GM18499 (cell line): Measurements from ENCODE around the gene FRRS1.

Experiments
- ATAC-seq: cut with Tn5 transposase; IDR thresholded peaks from one replicate; pipeline ENCODE4 v1.9.1; 2021; ENCODE audit warnings: moderate number of reproducible peaks; ENCODE audit not compliant: insufficient read depth, unreplicated experiment

Gene FRRS1

GRCh38 chr1:99681583-99681982 is 84.9 kb downstream of the FRRS1 start:
- no peak for ATAC-seq

- no peak for ATAC-seq
These were observed 86.2 kb downstream of the FRRS1 start for GRCh38 chr1:99680270-99680669.

GRCh38 chr1:99677416-99677815 is 89.0 kb downstream of the FRRS1 start:
- ATAC-seq = no peak

DNA sequence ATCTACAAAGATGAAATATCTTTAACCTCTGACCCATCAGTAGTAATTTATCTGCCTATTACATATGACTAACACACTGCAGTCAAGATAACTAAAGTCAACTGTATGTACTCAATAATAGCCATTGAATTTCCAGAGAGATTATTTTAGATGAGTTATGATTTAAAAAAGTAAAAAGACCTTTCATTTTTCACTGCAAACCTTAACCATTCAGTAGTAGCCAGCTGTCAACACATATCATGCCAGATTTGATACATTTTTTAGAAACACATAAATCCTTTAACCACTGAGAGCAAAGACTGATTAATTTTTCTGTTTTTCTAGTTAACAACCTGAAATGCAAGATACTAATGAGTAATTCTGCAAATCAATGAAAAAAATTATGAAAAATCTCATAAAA is 89.6 kb downstream of the FRRS1 start:
- no peak for ATAC-seq

GRCh38 chr1:99675994-99676393 is 90.4 kb downstream of the FRRS1 start:
- ATAC-seq = no peak

DNA sequence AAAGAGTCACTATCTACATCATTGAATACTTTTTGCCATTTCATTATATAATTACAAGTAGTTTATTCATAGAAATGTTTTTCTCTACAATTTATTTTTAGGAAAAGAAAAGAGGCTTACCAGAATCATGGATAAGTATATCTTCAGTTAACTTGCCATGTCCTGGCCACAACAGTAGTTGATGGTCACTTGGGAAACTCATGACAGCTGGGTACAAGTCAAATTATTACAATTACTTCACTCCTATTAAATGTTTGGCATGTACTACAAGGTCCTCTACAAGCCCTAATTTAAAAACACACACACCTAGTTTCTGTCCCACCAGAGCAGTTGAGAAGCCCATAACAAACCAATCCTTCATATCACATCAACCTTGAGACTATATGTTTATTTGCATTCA is 91.1 kb downstream of the FRRS1 start:
- ATAC-seq = no peak

DNA sequence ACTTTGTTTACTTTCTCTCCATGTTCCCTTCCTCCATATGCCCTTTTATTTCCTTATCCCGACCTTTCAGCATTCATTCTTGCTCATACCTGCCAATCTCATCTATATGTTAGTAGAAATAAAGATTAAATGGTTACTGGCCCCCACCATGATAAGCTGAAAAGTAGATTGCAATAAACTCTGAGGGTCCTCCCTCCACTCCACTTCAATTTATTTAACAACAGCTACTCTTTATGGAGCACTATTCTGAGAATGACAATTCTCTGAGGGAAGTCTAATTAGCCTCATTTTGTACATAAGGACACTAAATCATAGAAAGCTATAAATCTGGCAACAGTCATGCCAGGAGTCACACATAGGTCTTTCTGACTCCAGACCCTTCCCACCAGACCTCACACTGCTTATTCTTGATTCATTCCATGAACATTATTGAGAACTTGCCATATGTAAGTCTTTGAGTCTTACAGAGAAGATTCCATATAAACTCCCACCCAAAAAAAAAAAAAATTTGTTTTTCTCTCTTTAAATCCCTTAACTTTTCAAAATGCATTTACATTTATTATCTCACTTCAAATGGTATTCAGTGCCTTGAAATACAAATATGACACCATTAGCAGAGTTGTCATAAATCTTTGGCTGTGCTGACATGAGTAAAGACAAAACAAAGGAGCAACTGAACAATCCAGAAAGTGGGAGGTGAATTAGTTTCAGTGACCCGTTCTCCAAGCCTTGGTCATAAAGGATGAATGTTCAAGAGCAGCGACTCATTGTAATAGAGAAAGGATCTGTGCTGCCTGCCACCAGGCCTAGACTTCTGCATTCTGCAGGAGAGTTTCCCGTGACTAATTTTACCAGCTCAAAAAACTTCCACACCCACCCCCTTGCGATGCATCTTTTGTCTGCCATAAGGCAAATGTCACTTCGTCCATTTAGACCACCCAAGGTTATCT is 92.0 kb downstream of the FRRS1 start:
- ATAC-seq = no peak

- ATAC-seq = no peak
These were observed 93.1 kb downstream of the FRRS1 start for GRCh38 chr1:99673315-99673714.

DNA sequence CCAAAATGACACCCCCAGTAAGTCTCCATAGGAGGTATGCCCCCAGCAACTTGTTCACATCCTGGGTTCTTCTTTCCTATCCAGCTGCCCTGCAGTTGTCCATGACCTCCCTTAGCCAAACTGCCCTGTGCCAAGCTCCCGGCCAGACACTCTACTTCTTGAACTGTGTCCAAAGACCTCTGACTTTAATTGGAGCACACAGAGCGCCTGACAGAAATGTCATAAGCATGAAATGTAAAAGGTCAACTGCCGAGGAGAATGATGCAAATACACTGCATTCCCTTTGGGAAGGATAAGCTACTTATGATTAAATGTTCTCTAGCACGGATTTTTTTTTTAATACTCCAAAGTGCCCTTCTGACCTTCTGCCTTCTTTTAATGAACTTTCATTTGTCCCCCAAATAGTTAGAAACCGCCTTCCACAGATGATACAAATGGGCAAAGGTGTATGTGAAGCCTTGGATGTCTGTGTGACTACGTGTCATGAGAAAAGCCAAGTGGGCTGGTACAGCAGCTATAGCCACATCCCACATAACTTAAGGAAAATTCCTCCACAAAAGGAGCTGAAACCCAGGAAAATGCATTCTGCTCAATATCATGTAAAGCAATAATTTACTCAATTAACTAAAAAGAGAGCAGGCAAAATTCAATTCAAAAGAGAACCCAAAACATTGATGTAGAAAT is 93.8 kb downstream of the FRRS1 start:
- ATAC-seq = no peak

DNA sequence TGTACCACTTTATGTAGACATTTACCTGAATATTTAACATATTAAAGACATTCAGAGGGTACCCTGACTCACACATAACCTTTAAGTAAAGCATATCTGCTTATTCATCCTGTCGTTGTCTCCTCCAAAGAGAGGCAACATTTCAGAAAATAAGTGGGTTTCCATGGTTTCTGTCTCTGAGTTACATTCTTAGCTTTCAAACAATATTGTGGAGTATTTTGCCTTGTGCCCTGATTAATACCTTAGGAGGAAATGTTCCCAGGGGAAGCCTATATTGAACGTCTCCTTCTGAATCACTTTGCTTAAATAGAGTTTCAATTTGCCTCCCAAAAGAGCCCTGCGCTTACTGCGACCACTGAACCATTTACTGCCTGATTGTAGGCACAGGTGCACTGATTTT is 94.4 kb downstream of the FRRS1 start:
- no peak for ATAC-seq

DNA sequence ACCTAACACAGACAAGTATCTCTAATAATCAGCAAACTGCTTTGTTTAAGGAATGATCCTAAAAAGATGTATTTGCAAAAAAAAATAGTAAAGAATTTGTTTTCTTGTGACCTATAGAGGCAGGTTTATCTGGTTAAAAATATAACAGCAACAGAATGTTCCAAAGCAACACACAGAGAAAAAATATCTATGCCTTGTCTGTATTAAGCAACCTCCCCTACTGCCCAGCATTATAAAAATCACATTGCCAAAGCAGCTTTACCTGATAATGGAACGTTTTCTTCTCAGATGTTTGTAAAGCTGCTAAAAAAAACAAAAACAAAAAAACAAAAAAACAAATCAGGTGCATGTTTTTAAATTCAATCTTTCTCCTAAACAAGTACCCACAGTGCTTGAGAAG is 95.9 kb downstream of the FRRS1 start:
- no peak for ATAC-seq

DNA sequence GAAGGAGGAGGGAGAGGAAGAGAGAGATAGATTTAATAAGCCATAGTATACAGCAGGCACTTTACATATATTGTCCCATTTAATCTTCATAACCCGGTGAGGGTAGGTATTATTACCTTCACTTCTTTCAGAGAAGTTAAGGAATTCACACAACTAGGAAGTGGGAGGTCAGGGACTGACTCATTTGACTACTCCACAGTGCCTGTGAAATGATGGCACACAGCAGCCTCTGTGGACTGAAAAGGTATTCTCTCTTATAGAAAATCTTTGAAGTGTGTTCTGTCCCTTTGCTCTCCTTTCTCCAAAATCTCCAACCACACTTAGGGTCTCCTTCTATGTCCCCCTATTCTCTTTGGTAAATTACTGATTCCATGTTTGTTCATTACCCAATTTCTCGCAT is 96.6 kb downstream of the FRRS1 start:
- no peak for ATAC-seq

- ATAC-seq = no peak
These were observed 97.1 kb downstream of the FRRS1 start for GRCh38 chr1:99669376-99669775.

DNA sequence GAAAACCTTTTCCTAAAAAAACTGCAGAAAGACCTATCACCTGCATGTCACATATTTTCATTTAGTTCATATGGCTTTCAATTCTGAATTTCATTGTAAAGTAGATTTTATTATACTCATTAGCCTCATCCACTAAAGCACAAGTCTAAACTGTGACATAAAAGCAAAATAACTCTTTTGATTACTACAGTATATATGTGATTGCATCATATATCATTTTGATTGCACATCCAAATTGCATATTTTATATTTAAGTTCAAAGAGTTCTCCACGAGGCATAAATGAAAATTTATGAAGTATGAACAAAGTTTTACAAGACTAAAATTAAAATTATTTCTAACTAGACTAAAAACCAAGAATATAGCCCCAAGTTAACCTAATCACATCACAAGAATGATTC is 101.2 kb downstream of the FRRS1 start:
- ATAC-seq = no peak

GRCh38 chr1:99663501-99663900 is 102.9 kb downstream of the FRRS1 start:
- no peak for ATAC-seq

GRCh38 chr1:99662539-99663080 is 103.8 kb downstream of the FRRS1 start:
- no peak for ATAC-seq

GRCh38 chr1:99661780-99662179 is 104.7 kb downstream of the FRRS1 start:
- no peak for ATAC-seq

- no peak for ATAC-seq
These were observed 105.9 kb downstream of the FRRS1 start for GRCh38 chr1:99660496-99660895.

GRCh38 chr1:99659755-99660210 is 106.7 kb downstream of the FRRS1 start:
- no peak for ATAC-seq
